Neural progenitor cell (in vitro differentiated cells): ENCODE results near the gene MAN2B2.

Experiments
- EZH2 ChIP-seq: fragments of 200-600 bp; sonication (generic); IDR thresholded peaks from 2 replicates; pipeline ENCODE4 v1.6.1; 2017; ENCODE audit warnings: antibody characterized with exemption, mild to moderate bottlenecking, moderate library complexity
- EZH2phosphoT487 ChIP-seq: fragments of 200-600 bp; sonication (generic); IDR thresholded peaks from 2 replicates; pipeline ENCODE4 v1.6.1; 2017; ENCODE audit warnings: antibody characterized with exemption
- TF ChIP-seq, protein P1 (sequence below): fragments of 200-600 bp; sonication (generic); IDR thresholded peaks from 2 replicates; pipeline ENCODE4 v1.5.1; 2017; ENCODE audit warnings: antibody characterized with exemption, mild to moderate bottlenecking

DNA sequence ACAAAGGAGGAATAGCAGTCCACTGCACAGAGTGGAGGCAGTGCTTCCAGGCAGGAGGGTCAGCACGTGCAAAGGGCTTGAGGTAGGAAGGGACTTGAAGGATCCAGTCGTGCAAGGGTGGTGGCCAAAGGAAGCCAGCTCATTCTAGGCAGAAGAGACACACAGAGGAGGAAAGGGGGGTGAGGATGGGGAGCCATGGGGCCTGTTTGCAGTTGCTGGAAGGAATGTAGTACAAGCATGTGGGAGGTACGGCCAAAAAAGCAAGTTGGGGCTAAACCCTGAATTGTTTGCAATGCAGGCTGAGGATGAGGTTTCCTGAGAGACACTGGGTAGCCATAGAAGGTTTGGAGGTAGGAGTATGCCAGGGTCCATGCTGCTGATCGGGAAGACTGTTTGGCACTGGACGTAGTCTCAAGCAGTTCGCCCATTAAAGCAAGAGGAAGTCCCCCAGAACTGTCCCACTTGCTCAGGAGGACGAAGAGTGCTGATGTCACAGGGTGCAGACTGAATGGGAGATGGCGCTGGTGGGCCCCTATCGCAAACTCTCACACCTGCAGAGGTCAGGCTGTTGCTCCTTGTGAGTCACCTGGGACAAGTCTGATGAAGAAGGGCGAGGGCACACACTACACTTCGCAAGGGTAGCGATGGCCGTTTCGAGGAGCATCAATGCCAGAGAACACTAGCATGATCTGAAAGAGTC, 9.1 kb upstream of the MAN2B2 start:
- TF ChIP-seq, protein P1, sequence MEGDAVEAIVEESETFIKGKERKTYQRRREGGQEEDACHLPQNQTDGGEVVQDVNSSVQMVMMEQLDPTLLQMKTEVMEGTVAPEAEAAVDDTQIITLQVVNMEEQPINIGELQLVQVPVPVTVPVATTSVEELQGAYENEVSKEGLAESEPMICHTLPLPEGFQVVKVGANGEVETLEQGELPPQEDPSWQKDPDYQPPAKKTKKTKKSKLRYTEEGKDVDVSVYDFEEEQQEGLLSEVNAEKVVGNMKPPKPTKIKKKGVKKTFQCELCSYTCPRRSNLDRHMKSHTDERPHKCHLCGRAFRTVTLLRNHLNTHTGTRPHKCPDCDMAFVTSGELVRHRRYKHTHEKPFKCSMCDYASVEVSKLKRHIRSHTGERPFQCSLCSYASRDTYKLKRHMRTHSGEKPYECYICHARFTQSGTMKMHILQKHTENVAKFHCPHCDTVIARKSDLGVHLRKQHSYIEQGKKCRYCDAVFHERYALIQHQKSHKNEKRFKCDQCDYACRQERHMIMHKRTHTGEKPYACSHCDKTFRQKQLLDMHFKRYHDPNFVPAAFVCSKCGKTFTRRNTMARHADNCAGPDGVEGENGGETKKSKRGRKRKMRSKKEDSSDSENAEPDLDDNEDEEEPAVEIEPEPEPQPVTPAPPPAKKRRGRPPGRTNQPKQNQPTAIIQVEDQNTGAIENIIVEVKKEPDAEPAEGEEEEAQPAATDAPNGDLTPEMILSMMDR: no peak
- TF ChIP-seq EZH2phosphoT487: no peak
- TF ChIP-seq EZH2: no peak
